LNCaP clone FGC (cell line): ENCODE data around the gene UBXN10.

Experiments used
- DNase-seq: peaks from one replicate; pipeline ENCODE4 v3.0.0-alpha.2; 2011; ENCODE audit warnings: low read depth
- H3K4me3 ChIP-seq: 2 replicates; pipeline ENCODE4 v1.5.1; 2011; ENCODE audit warnings: mild to moderate bottlenecking, low read depth, low read length, control low read depth
- CTCF ChIP-seq: IDR thresholded peaks from 2 replicates; pipeline ENCODE4 v1.5.1; 2012; ENCODE audit warnings: mild to moderate bottlenecking; ENCODE audit not compliant: control insufficient read depth, insufficient read depth; ENCODE audit errors: extremely low read depth

Gene UBXN10

GRCh38 chr1:20187813-20188454 is 2.0 kb downstream of the UBXN10 start:
- no peak for TF ChIP-seq CTCF
- DNase-seq, result no peak
- H3K4me3 ChIP-seq, result no peak overlapping the region

GRCh38 chr1:20188455-20188817 is 2.5 kb downstream of the UBXN10 start:
- H3K4me3 ChIP-seq, result no peak overlapping the region
- DNase-seq, result no peak
- TF ChIP-seq CTCF, result no peak

GRCh38 chr1:20189664-20190063 is 3.8 kb downstream of the UBXN10 start:
- DNase-seq, result no peak
- H3K4me3 ChIP-seq, result no peak overlapping the region
- no peak for TF ChIP-seq CTCF

- no peak overlapping the region for H3K4me3 ChIP-seq
- DNase-seq, result no peak
- no peak for TF ChIP-seq CTCF
Observed at GRCh38 chr1:20190256-20191160, 4.6 kb downstream of the UBXN10 start.

- DNase-seq, result no peak
- TF ChIP-seq CTCF, result no peak
- H3K4me3 ChIP-seq, result no peak overlapping the region
Observed at GRCh38 chr1:20191266-20191825, 5.5 kb downstream of the UBXN10 start.

GRCh38 chr1:20192364-20192763 is 6.5 kb downstream of the UBXN10 start:
- H3K4me3 ChIP-seq, result no peak overlapping the region
- no peak for TF ChIP-seq CTCF
- DNase-seq, result no peak
